Endometrial microvascular endothelial cells (primary cell): ENCODE results near the gene IL1R2. TPM values are rescaled to one million over a fixed set of nuclear protein-coding genes. Genes with fewer than 3 reads are reported as not detected.

ENCODE experiments used
- in situ Hi-C: cut with HindIII; loops from 2 replicates; pipeline ENCODE4 v1.10.0; 2017; ENCODE audit warnings: low sequenced_read_pairs, low pct_unique_long_range_greater_than_20kb; ENCODE audit errors: inconsistent ontology term
- total RNA-seq: library from RNA; depleted of rRNA; stranded (reverse); fragments of >200 nt; gene quantifications from one replicate; pipeline ENCODE4 v1.2.3, GENCODE V29; 2015; ENCODE audit errors: inconsistent ontology term

The IL1R2 gene, protein sequence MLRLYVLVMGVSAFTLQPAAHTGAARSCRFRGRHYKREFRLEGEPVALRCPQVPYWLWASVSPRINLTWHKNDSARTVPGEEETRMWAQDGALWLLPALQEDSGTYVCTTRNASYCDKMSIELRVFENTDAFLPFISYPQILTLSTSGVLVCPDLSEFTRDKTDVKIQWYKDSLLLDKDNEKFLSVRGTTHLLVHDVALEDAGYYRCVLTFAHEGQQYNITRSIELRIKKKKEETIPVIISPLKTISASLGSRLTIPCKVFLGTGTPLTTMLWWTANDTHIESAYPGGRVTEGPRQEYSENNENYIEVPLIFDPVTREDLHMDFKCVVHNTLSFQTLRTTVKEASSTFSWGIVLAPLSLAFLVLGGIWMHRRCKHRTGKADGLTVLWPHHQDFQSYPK
- total RNA-seq = not detected

- in situ Hi-C loops = no loop called here
Observed at GRCh38 chr2:101991721-101992145, at the start of gene IL1R2. Gene IL1R2 (plus strand): TSS chr2:101991960. CDS start chr2:102008576, 16,616 bp downstream.

- in situ Hi-C loops = no loop called here
Observed at GRCh38 chr2:101942851-101943250, 48.9 kb upstream of the IL1R2 start.

- in situ Hi-C loops = no loop called here
Observed at GRCh38 chr2:101946372-101947039, 45.3 kb upstream of the IL1R2 start.

GRCh38 chr2:101947374-101947773 is 44.4 kb upstream of the IL1R2 start:
- in situ Hi-C loops = no loop called here

GRCh38 chr2:101948625-101949155 is 43.1 kb upstream of the IL1R2 start:
- in situ Hi-C loops = no loop called here

- in situ Hi-C loops = no loop called here
Observed at GRCh38 chr2:101949304-101949703, 42.5 kb upstream of the IL1R2 start.

DNA sequence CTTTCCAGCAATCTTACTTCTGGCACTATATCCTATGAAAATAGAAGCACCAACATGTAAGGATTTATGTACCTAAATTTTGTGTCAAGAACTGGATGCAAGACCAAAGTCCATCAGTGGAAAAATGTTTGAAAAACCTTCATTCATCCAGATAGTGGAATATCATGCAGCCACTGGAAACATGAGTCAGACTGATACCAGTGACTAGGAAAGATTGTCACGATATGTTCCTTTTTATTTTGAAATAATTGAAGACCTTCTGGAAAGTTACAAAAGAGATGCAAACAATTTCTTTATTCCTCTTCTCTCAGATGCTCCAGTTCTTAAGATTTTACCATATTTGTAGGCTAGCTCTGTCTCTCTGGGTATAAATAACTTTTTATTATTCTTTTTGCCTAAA is 40.5 kb upstream of the IL1R2 start:
- in situ Hi-C loops = no loop called here

DNA sequence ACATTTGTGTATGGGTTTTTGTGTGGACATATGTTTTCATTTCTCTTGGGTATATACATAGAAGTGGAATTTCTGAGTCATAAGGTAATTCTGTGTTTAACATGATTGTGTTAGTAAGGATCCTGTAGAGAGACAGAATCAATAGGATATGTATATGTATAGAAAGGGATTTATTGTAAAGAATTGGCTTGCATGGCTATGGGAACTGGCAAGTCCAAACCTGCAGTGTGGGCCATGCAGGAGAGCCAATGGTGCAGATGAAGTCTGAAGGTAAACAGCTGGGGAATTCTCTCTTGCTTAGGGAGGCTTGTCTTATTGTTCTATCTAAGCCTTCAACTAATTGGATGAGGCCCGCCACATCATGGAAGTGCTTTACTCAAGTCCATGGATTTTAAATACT is 39.2 kb upstream of the IL1R2 start:
- in situ Hi-C loops = no loop called here

- in situ Hi-C loops = no loop called here
Observed at GRCh38 chr2:101956465-101957438, 35.0 kb upstream of the IL1R2 start.

DNA sequence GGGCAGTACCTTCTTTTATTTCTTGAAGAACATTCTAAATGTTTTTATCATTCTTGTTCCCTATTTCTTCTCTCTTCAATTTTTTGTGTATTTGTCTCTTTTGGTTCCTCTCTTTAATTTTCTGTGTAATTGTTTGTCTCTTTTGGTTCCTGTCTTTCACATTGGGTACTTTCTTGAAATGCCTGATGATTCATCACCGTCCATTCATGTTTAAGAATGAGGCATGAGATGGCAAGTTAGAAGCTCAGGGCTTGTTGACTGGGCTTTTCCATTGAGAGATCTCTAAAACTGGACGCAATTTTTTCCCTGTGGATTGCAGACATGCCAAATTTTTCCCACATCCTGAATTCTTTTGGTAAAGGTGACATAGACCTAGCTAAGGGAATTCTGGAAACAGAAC is 33.7 kb upstream of the IL1R2 start:
- in situ Hi-C loops = no loop called here

DNA sequence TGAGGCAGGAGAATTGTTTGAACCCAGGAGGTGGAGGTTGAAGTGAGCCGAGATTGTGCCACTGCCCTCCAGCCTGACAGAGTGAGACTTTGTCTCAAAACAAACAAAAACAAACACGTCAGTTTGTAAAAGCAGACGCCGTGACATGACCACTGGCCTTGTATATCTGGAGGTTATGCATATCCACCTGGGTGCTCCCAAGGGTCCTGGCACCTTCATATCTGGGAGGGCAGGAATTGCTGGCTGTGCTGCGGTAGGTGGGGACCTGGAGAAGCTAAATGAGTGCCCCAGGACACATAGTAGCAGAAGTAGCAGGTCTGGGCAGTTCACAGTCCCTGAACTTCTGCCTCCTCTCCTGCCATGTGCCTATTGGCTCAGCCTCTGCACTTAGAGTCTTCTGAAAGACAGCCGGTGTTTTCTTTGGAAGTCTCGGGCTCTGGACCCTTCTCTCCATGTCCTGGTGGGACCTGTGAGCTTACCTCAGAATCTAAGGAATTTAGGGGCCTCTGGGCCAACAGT is 30.9 kb upstream of the IL1R2 start:
- in situ Hi-C loops = no loop called here

DNA sequence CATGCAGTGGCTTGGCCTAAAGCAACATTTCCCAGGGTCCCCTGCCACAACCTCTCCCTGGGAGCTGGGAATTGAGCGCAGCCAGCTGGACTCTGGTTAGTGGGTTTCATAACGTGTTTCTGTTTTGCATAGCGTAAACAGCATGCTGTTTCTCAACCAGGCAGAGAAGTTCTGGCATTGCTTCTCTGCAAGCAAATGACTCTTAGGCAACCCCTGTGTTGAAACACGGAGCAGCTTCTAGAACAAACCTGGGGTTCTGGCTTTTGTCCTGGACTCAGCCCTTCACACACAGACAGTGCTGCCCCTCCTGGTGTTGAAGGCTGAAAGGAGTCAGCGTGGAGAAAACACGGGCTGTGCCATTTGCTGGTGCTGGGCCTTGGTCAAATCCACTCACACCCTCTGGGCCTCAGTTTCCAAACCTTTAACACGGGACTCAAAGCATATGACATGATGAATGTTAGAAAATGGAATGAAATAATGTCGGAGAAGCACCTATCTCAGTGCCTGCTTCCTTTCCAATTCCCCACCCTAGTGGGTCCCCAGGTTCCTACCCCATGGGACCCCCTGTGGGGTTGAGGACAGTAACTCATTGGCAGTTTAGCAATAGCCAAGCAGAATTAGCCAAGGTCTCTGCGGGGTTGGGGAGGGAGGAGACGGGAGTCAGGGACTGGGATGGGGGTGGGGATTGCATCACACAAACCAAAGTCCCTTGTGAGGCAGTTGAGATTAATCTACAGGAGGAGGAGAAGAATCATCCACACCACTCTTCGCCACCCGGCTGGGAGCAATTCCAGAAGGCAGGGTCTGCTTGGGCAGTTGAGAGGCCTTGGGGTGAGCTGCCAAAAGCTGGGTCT is 30.2 kb upstream of the IL1R2 start:
- in situ Hi-C loops = no loop called here

DNA sequence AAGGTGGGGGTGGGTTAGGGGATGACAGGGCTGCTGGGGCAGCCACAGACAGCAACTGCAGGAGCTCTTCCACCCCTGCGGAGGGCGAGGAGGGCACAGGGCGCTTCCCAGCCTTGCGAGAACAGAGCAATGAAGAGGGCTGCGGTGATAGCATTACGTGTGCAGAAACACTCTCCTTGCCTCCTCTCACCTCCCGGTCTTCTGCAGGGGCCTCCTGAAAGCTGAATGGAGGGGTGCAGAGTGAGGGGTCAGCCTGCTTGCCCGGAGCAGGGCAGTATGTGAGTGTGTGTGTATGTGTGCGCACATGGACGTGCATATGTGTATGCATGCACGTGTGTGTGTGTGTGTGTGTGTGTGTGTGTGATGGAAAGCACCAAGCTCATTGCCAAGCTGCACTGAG is 29.5 kb upstream of the IL1R2 start:
- in situ Hi-C loops = no loop called here

DNA sequence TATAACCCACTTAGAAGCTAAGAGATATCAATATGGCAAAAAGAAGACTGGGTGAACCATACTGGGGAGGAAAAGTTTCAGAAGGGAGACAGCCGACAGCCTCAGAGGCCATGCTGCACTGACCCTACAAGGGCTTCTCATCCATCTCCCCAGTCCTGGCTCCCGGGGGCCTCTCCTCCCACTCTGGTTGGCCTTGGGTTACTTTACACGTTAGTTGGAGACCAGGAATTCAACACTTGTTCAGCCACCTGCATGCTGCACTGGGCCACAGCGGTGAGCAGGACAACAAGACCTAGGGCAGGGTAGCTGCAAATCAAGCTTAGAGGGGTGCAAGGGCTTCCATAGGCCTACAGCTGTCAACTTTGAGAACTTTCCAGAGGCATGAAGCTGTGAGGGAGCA is 28.6 kb upstream of the IL1R2 start:
- in situ Hi-C loops = no loop called here

- in situ Hi-C loops = no loop called here
Observed at GRCh38 chr2:101967826-101968513, 23.8 kb upstream of the IL1R2 start.

GRCh38 chr2:101969723-101970122 is 22.0 kb upstream of the IL1R2 start:
- in situ Hi-C loops = no loop called here

DNA sequence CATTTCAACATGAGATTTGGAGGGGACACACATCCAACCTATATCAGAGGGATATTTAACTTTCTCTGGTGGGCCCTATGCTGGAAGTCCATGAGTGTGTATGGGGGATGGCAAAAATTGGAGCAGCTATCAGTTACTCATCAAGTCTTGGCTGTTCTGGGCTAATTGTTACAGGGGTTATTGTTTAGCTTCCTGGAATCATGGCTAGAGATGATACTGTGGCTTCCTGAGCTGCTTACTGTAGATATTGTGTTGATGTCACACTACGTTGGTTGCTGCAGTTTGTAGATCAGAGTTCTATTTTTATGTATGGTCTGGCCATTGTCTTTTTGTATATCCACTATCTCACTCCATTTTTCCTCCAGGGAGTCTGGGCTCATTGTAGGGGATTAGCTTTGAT is 20.9 kb upstream of the IL1R2 start:
- in situ Hi-C loops = no loop called here
